ENCODE results near the gene ELMOD3. TPM values are rescaled to one million over a fixed set of nuclear protein-coding genes. Genes with fewer than 3 reads are reported as not detected.

The ELMOD3 gene
- polyA plus RNA-seq, 1 of the 3 experiments (the other 2 are of a cell fraction): 15.4 TPM

- Histone ChIP-seq H3K27me3 (ENCODE audit: insufficient read depth) (no peaks in the 10 kb centered on the region), H3K9me2 (no peaks in the 10 kb centered on the region), H3F3A (replicated peaks; ENCODE audit: insufficient read depth) (no peaks in the 10 kb centered on the region), H3K4me2 (no peak overlapping the region), H3K4me3 (ENCODE audit: low read depth in 2 of 2, low read length in 1 of 2) (no peak overlapping the region), H3K4me1 (ENCODE audit: control insufficient read depth in 1 of 2, insufficient read depth in 2 of 2, low read depth in 1 of 2, low read length in 1 of 2) (no peaks in the 10 kb centered on the region), H4K20me1 (ENCODE audit: insufficient read depth) (no peaks in the 10 kb centered on the region), H2AFZ (ENCODE audit: low read depth) (no peak overlapping the region), H3K9me3 (no peaks in the 10 kb centered on the region), H3K27ac (ENCODE audit: low read depth in 2 of 2, low read length in 1 of 2) (no peak overlapping the region), H3K36me3 (replicated peaks in 1 of 2; ENCODE audit: control insufficient read depth in 1 of 2, insufficient read depth in 2 of 2, low read length in 1 of 2) (peaks cover 8 to 11% of the 10 kb centered on the region in 2 experiments), H3K9ac (no peak overlapping the region), H3K79me2 (ENCODE audit: insufficient read depth) (no peaks in the 10 kb centered on the region)
- no peak for DNase-seq
- TF ChIP-seq MXI1 (IDR thresholded peaks at IDR 0.05; ENCODE audit: low read depth, low read length) (no peak), TAF1 (IDR thresholded peaks at IDR 0.05; ENCODE audit: borderline replicate concordance, low read depth, low read length) (no peak), REST (IDR thresholded peaks at IDR 0.05; ENCODE audit: low read depth, low read length) (no peak), EP300 (IDR thresholded peaks at IDR 0.05; ENCODE audit: borderline replicate concordance in 1 of 2, low read depth in 1 of 2, low read length in 1 of 2) (no peak), YY1 (IDR thresholded peaks at IDR 0.05; ENCODE audit: low read depth) (no peak), PBX3 (IDR thresholded peaks at IDR 0.05) (no peak), RAD21 (IDR thresholded peaks at IDR 0.05; ENCODE audit: low read length) (no peak), NFIC (IDR thresholded peaks at IDR 0.05; ENCODE audit: borderline replicate concordance) (no peak), RCOR1 (IDR thresholded peaks at IDR 0.05; ENCODE audit: low read length) (no peak), FOXM1 (IDR thresholded peaks at IDR 0.05; ENCODE audit: low read depth) (no peak), RXRA (IDR thresholded peaks at IDR 0.05; ENCODE audit: borderline replicate concordance, low read depth) (no peak), CTCF (IDR thresholded peaks at IDR 0.05) (no peak), ZBTB33 (IDR thresholded peaks at IDR 0.05; ENCODE audit: borderline replicate concordance, low read depth) (no peak), SMC3 (IDR thresholded peaks at IDR 0.05; ENCODE audit: low read depth, low read length) (no peak), FOSL2 (IDR thresholded peaks at IDR 0.05; ENCODE audit: borderline replicate concordance, low read depth) (no peak), USF2 (IDR thresholded peaks at IDR 0.05; ENCODE audit: borderline replicate concordance, low read depth, low read length) (no peak)
- ChIA-PET CTCF (interaction anchor here (1.3 to 1.4 kb wide), 2 partner anchors 8 to 185 kb away, joined by 3 read pairs; no protein-coding TSS in a partner anchor), POLR2A (no interaction called here)
- 76% methylated on average over 5 of the region's 5 CpGs for WGBS (ENCODE audit: low lambda C conversion rate)
Measured at GRCh38 chr2:85367180-85367579, 12.6 kb downstream of the ELMOD3 start.
